OCI-LY1 (cell line): ENCODE measurements around the gene PYGB.

Source experiments
- H2AFZ ChIP-seq: fragments of 200-600 bp; sonication (generic), shearing (Covaris generic); 2 replicates; pipeline ENCODE4 v1.6.0; 2014; ENCODE audit warnings: antibody characterized with exemption, mild to moderate bottlenecking, low read length
- H3F3A ChIP-seq: fragments of 200-600 bp; sonication (generic), shearing (Covaris generic); 2 replicates; pipeline ENCODE4 v1.6.0; 2014; ENCODE audit warnings: mild to moderate bottlenecking, antibody characterized with exemption, low read length, moderate library complexity; ENCODE audit not compliant: insufficient read depth
- H3K27ac ChIP-seq: fragments of 200-600 bp; sonication (generic); 2 replicates; pipeline ENCODE4 v1.5.1; 2014; ENCODE audit warnings: low read length, mixed run types, mild to moderate bottlenecking, low read depth; ENCODE audit not compliant: poor library complexity, severe bottlenecking
- H3K27me3 ChIP-seq: fragments of 200-600 bp; sonication (generic); 2 replicates; pipeline ENCODE4 v1.6.0; 2014; ENCODE audit warnings: antibody characterized with exemption, mild to moderate bottlenecking, low read length, moderate library complexity; ENCODE audit not compliant: insufficient read depth
- H3K36me3 ChIP-seq: fragments of 200-600 bp; sonication (generic); 2 replicates; pipeline ENCODE4 v1.6.1; 2014; ENCODE audit warnings: mild to moderate bottlenecking, antibody characterized with exemption, low read length, moderate library complexity, mixed read lengths; ENCODE audit not compliant: insufficient read depth
- H3K4me1 ChIP-seq: fragments of 200-600 bp; sonication (generic); 2 replicates; pipeline ENCODE4 v1.5.1; 2014; ENCODE audit warnings: mild to moderate bottlenecking, low read length, moderate library complexity; ENCODE audit not compliant: insufficient read depth, severe bottlenecking
- H3K4me2 ChIP-seq: fragments of 200-600 bp; sonication (generic), shearing (Covaris generic); 2 replicates; pipeline ENCODE4 v1.6.1; 2014; ENCODE audit warnings: low read length
- H3K4me3 ChIP-seq: fragments of 200-600 bp; sonication (generic); 2 replicates; pipeline ENCODE4 v1.5.1; 2014; ENCODE audit warnings: low read length, low read depth, mild to moderate bottlenecking, mixed read lengths; ENCODE audit not compliant: poor library complexity, severe bottlenecking
- H3K79me2 ChIP-seq: fragments of 200-600 bp; shearing (Covaris generic); 2 replicates; pipeline ENCODE4 v1.6.1; 2016; ENCODE audit warnings: mixed run types, low read length, mixed read lengths; ENCODE audit not compliant: insufficient read depth
- H3K9ac ChIP-seq: fragments of 200-600 bp; sonication (generic), shearing (Covaris generic); 2 replicates; pipeline ENCODE4 v1.6.1; 2014; ENCODE audit warnings: mild to moderate bottlenecking, low read length, mixed read lengths
- H3K9me2 ChIP-seq: fragments of 200-600 bp; sonication (generic), shearing (Covaris generic); 2 replicates; pipeline ENCODE4 v1.6.1; 2014; ENCODE audit warnings: low read depth, mild to moderate bottlenecking, low read length, mixed read lengths
- H3K9me3 ChIP-seq: fragments of 200-600 bp; shearing (Covaris generic); 2 replicates; pipeline ENCODE4 v1.6.1; 2014; ENCODE audit warnings: low read length, mixed read lengths
- H4K20me1 ChIP-seq: fragments of 200-600 bp; sonication (generic), shearing (Covaris generic); 2 replicates; pipeline ENCODE4 v1.6.0; 2016; ENCODE audit warnings: mild to moderate bottlenecking, low read length; ENCODE audit not compliant: insufficient read depth
- EZH2 ChIP-seq: fragments of 200-600 bp; sonication (generic), shearing (Covaris generic); IDR thresholded peaks from 2 replicates; pipeline ENCODE4 v1.8.0; 2017; ENCODE audit warnings: borderline replicate concordance, mixed run types, mild to moderate bottlenecking, antibody characterized with exemption, low read length, moderate library complexity, mixed read lengths
- TF ChIP-seq, protein P1 (sequence below): fragments of 200-600 bp; sonication (generic), shearing (Covaris generic); IDR thresholded peaks from 2 replicates; pipeline ENCODE4 v1.5.1; 2017; ENCODE audit warnings: mild to moderate bottlenecking, antibody characterized with exemption, low read length, moderate library complexity, mixed read lengths

Gene PYGB

GRCh38 chr20:25250508-25250907, 2.6 kb downstream of the PYGB start:
- no peak overlapping the region for H3K27ac ChIP-seq
- H4K20me1 ChIP-seq, result no peaks in the 10 kb centered on the region
- peak overlapping the region; percentile 10 for H3K4me3 ChIP-seq
- H3K4me2 ChIP-seq, result 0 out of 2 replicates have a peak overlapping the region, but pooled peaks have one; percentile 82
- no peak overlapping the region for H3K9ac ChIP-seq
- H3K27me3 ChIP-seq, result no peaks in the 10 kb centered on the region
- H3K9me3 ChIP-seq, result no peaks in the 10 kb centered on the region
- H3K9me2 ChIP-seq, result no peaks in the 10 kb centered on the region
- no peak for TF ChIP-seq EZH2
- TF ChIP-seq, protein P1, sequence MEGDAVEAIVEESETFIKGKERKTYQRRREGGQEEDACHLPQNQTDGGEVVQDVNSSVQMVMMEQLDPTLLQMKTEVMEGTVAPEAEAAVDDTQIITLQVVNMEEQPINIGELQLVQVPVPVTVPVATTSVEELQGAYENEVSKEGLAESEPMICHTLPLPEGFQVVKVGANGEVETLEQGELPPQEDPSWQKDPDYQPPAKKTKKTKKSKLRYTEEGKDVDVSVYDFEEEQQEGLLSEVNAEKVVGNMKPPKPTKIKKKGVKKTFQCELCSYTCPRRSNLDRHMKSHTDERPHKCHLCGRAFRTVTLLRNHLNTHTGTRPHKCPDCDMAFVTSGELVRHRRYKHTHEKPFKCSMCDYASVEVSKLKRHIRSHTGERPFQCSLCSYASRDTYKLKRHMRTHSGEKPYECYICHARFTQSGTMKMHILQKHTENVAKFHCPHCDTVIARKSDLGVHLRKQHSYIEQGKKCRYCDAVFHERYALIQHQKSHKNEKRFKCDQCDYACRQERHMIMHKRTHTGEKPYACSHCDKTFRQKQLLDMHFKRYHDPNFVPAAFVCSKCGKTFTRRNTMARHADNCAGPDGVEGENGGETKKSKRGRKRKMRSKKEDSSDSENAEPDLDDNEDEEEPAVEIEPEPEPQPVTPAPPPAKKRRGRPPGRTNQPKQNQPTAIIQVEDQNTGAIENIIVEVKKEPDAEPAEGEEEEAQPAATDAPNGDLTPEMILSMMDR, result no peak
- H3F3A ChIP-seq, result no peaks in the 10 kb centered on the region
- peaks cover 48% of the 10 kb centered on the region for H3K79me2 ChIP-seq
- H2AFZ ChIP-seq, result no peak overlapping the region
- H3K36me3 ChIP-seq, result peaks cover 9% of the 10 kb centered on the region
- peaks cover 43% of the 10 kb centered on the region for H3K4me1 ChIP-seq

DNA sequence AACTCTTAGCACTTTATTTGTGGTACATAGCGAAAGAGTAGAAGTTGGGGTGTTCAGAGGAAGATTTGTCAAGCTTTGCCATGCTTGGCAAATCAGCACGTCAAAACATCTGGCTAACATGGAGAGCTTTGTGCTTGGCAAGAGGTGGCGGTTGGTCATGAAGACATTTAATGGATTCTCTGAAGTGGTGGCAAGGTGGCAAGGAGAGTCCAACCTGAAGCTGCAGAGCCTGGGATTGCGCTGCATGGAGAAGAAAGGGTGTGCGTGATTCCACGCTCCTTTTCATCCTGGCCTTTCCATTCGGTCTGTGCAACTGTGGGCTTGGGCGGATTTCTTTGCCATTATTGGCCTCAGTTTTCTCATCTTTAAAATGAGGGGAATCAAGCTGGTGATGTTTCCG, 3.1 kb downstream of the PYGB start:
- H3K9me3 ChIP-seq, result no peaks in the 10 kb centered on the region
- peaks cover 9% of the 10 kb centered on the region for H3K36me3 ChIP-seq
- H2AFZ ChIP-seq, result no peak overlapping the region
- no peak overlapping the region for H3K9ac ChIP-seq
- H3K9me2 ChIP-seq, result no peaks in the 10 kb centered on the region
- no peaks in the 10 kb centered on the region for H3K27me3 ChIP-seq
- H3F3A ChIP-seq, result no peaks in the 10 kb centered on the region
- H3K27ac ChIP-seq, result no peak overlapping the region
- no peak overlapping the region for H3K4me3 ChIP-seq
- no peaks in the 10 kb centered on the region for H4K20me1 ChIP-seq
- peaks cover 48% of the 10 kb centered on the region for H3K79me2 ChIP-seq
- H3K4me1 ChIP-seq, result peaks cover 41% of the 10 kb centered on the region
- H3K4me2 ChIP-seq, result no peak overlapping the region
- no peak for TF ChIP-seq EZH2
- TF ChIP-seq, protein P1, result no peak

DNA sequence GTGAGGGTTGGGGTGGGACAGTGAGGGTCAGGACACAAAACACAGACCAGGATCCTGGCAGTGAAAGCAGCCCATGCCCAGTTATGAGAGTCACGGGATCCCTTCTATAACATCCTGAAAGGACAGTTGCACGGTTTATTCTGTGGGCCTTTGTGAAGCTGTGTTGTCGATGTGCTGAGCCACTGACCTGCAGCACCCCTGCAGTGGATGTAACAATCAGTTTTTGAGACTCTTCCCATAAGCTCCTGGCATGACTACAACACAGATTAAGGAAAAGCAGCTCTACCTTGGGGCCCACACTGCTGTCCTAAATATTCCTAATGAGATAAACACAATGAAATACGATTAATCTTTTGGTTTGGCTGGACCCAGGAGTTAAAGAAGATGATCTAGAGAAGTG, 3.7 kb downstream of the PYGB start:
- H3F3A ChIP-seq, result no peaks in the 10 kb centered on the region
- peaks cover 36% of the 10 kb centered on the region for H3K4me1 ChIP-seq
- peaks cover 48% of the 10 kb centered on the region for H3K79me2 ChIP-seq
- no peak overlapping the region for H2AFZ ChIP-seq
- no peak overlapping the region for H3K4me3 ChIP-seq
- H4K20me1 ChIP-seq, result no peaks in the 10 kb centered on the region
- H3K27me3 ChIP-seq, result no peaks in the 10 kb centered on the region
- no peaks in the 10 kb centered on the region for H3K9me2 ChIP-seq
- no peaks in the 10 kb centered on the region for H3K9me3 ChIP-seq
- H3K4me2 ChIP-seq, result no peak overlapping the region
- TF ChIP-seq, protein P1, result no peak
- TF ChIP-seq EZH2, result no peak
- H3K27ac ChIP-seq, result no peak overlapping the region
- H3K36me3 ChIP-seq, result peaks cover 9% of the 10 kb centered on the region
- no peak overlapping the region for H3K9ac ChIP-seq
